ENCODE data around the gene DEPDC1B. TPM values are rescaled to one million over a fixed set of nuclear protein-coding genes. Genes with fewer than 3 reads are reported as not detected.

The DEPDC1B gene
- total RNA-seq, 4 donors from 2014 or later, result 1.9 to 10.3 (median 5.3) TPM

DNA sequence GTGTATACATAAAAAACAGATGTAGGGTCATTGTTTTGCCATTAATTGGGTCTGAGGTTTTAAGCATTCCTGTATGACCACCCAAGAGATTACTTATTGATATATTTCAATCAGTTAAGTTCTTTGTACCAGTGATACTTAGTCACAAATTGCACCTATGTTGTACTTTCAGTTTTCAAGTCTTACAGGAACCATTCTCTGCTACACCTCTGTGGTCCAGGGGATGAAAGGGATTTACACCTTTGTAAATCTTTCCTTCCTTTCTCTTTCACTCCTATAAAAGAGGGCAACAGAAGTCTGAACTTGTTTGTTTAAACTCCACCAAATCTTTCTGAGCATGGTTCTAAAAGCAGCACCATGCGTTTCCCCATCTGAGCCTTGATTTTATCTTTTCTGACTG, 86.1 kb downstream of the DEPDC1B start:
- no peak overlapping the region for H3K4me3 ChIP-seq
- H3K4me1 ChIP-seq, result no peaks in the 10 kb centered on the region
- no peak overlapping the region for H3K27ac ChIP-seq
- TF ChIP-seq POLR2A (IDR thresholded peaks at IDR 0.05), result no peak
- TF ChIP-seq, protein P1, sequence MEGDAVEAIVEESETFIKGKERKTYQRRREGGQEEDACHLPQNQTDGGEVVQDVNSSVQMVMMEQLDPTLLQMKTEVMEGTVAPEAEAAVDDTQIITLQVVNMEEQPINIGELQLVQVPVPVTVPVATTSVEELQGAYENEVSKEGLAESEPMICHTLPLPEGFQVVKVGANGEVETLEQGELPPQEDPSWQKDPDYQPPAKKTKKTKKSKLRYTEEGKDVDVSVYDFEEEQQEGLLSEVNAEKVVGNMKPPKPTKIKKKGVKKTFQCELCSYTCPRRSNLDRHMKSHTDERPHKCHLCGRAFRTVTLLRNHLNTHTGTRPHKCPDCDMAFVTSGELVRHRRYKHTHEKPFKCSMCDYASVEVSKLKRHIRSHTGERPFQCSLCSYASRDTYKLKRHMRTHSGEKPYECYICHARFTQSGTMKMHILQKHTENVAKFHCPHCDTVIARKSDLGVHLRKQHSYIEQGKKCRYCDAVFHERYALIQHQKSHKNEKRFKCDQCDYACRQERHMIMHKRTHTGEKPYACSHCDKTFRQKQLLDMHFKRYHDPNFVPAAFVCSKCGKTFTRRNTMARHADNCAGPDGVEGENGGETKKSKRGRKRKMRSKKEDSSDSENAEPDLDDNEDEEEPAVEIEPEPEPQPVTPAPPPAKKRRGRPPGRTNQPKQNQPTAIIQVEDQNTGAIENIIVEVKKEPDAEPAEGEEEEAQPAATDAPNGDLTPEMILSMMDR (IDR thresholded peaks at IDR 0.05), result no peak
- 43 to 60% methylated on average over 1 of the region's 1 CpG for WGBS, 2 donors
- no peak for DNase-seq
- H3K27me3 ChIP-seq, result no peaks in the 10 kb centered on the region
- no peaks in the 10 kb centered on the region for H3K36me3 ChIP-seq
- peaks cover 0 to 7% (median 0%) of the 10 kb centered on the region in 3 donors for H3K9me3 ChIP-seq
- intact Hi-C loops (cut with DNase I), result no loop called here

DNA sequence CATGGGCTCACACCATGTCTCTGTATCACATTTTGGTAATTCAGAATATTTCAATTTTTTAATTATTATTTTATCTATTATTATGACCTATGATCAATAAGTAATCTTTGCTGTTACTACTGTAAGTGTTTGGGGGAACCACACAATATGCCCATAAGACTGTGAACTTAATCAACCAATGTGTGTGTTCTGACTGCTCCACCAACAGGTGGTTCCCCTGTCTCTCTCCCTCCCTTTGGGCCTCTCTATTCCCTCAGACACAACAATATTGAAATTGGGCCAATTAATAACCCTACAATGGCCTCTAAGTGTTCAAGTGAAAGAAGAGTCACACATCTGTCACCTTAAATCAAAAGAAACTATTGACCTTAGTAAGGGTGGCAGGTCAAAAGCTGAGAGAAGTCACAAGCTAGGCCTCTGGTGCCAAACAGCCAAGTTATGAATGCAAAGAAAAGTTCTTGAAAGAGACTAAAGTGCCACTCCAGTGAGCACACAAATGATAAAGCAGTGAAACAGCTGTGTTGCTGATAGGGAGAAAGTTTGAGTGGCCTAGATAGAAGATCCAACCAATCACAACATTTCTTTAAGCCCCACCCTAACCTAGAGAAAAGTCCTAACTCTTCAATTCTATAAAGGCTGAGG, 88.7 kb downstream of the DEPDC1B start:
- H3K9me3 ChIP-seq, result peaks cover 0 to 7% (median 0%) of the 10 kb centered on the region in 3 donors
- intact Hi-C loops (cut with DNase I), result no loop called here
- no peak for DNase-seq

DNA sequence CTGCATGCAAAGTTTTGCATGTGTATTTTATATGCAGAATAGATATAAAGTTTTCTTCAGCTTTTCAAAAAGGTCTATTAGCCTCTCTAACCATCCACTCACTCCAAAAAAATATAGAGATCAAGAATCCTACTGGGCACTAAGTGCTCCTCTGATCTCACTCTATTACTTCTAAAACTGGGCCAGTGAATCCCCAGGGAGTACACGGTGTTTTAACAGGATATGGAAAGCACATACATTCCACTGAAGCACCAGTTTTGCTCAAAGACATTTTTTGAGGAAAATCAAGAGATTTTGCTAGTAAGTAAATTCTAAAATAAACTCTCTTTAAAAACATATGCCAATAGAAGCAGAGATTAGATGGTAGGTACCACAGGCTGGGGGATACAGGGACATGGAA, 95.2 kb downstream of the DEPDC1B start:
- no peak for DNase-seq
- WGBS, 2 donors, result 92% methylated on average over 1 of the region's 1 CpG

More for the DNA sequence above, 88.7 kb downstream of the DEPDC1B start:
- Histone ChIP-seq H3K4me3 (no peak overlapping the region), H3K27ac (no peak overlapping the region), H3K36me3 (no peaks in the 10 kb centered on the region), H3K4me1 (no peaks in the 10 kb centered on the region), H3K27me3 (no peaks in the 10 kb centered on the region)
- TF ChIP-seq POLR2A (IDR thresholded peaks at IDR 0.05), result no peak
- TF ChIP-seq, protein P1 (IDR thresholded peaks at IDR 0.05), result no peak

DNA sequence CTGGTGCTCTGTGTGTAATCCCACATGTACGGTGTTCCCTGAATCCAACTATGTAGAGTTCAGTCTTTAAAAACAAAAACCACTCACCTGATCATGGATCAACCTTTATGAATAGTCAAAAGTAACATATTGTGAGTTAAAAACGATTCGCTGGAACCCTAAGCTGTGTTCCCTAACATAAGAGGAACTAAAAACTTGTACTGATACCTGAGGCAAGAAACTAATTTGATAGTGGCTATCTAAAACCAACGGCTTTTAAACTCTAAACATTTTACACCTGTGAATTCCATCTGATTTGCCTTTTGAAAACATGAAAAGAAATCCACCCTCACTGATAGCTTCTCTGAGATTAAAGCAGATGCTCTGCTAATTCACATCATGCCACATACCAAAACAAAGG, 101.5 kb downstream of the DEPDC1B start:
- Histone ChIP-seq H3K4me3 (no peak overlapping the region), H3K4me1 (no peaks in the 10 kb centered on the region), H3K27me3 (no peaks in the 10 kb centered on the region), H3K9me3 (no peaks in the 10 kb centered on the region), H3K27ac (no peak overlapping the region), H3K36me3 (no peaks in the 10 kb centered on the region)
- no peak for DNase-seq
- WGBS, 2 donors, result 81 to 85% methylated on average over 4 of the region's 4 CpGs
- intact Hi-C loops (cut with DNase I), result no loop called here
- TF ChIP-seq, protein P1 (IDR thresholded peaks at IDR 0.05), result no peak
- TF ChIP-seq POLR2A (IDR thresholded peaks at IDR 0.05), result no peak

More for the DNA sequence above, 95.2 kb downstream of the DEPDC1B start:
- Histone ChIP-seq H3K27ac (no peak overlapping the region), H3K4me3 (no peak overlapping the region), H3K9me3 (no peaks in the 10 kb centered on the region), H3K27me3 (no peaks in the 10 kb centered on the region), H3K36me3 (no peaks in the 10 kb centered on the region), H3K4me1 (no peaks in the 10 kb centered on the region)
- intact Hi-C loops (cut with DNase I), result no loop called here
- TF ChIP-seq, protein P1 (IDR thresholded peaks at IDR 0.05), result no peak
- no peak for TF ChIP-seq POLR2A (IDR thresholded peaks at IDR 0.05)

DNA sequence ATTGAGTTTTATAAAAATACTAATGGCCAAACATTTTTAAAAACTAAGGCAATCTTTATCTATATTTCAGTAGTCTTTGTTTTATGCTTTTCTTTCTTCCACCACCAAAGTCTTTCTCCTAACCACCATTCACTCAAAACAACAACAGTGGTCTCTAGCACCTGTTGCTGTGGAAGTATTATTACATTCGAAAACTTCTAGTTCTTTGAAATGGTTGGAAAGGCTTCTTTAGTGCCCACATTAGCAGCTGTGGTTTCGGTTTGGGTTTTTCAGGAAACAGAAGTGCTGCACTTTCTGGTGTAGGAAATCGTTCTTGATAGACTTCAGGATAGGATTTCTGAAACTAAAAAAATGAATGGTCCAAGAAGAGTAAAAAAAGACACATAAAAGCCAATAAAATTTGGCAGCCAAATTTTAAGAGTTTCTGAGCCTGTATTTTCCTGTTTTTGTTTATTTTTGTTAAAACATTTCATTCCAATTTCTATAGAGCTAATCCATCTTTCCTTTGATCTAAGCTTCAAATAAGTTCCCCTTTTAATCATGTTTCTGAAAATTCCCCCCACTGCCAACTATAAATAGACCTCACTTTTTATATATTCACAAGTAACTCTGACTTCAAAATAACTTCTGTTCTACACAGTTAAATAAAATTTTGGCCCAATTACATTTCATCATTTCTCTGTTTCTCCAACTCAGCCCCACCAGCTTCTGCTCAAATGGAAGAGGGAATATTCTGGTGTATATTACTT, 102.2 kb downstream of the DEPDC1B start:
- no peaks in the 10 kb centered on the region for H3K36me3 ChIP-seq
- no peaks in the 10 kb centered on the region for H3K9me3 ChIP-seq
- no peak for DNase-seq
- no peaks in the 10 kb centered on the region for H3K4me1 ChIP-seq
- no peak overlapping the region for H3K27ac ChIP-seq
- intact Hi-C loops (cut with DNase I), result no loop called here
- no peak for TF ChIP-seq POLR2A (IDR thresholded peaks at IDR 0.05)
- TF ChIP-seq, protein P1 (IDR thresholded peaks at IDR 0.05), result no peak
- 32 to 45% methylated on average over 3 of the region's 3 CpGs for WGBS, 2 donors
- no peak overlapping the region for H3K4me3 ChIP-seq
- H3K27me3 ChIP-seq, result no peaks in the 10 kb centered on the region

Measured in esophagus squamous epithelium (tissue), 5 donors.